Medulla oblongata (tissue), 1 donor: Measurements from ENCODE around the gene STX18.

Experiments used
- DNase-seq: peaks from one replicate; pipeline ENCODE4 v3.0.0-alpha.2; 2015; ENCODE audit errors: extremely low spot score

The STX18 gene

GRCh38 chr4:4386296-4386735 is 155.5 kb downstream of the STX18 start:
- no peak for DNase-seq

GRCh38 chr4:4385729-4386295 is 156.0 kb downstream of the STX18 start:
- DNase-seq = no peak

GRCh38 chr4:4384837-4385236 is 157.0 kb downstream of the STX18 start:
- DNase-seq = no peak

GRCh38 chr4:4383085-4383484 is 158.8 kb downstream of the STX18 start:
- DNase-seq = no peak

- no peak for DNase-seq
Measured at GRCh38 chr4:4379540-4380087, 162.2 kb downstream of the STX18 start.

- DNase-seq = no peak
Measured at GRCh38 chr4:4377732-4378460, 164.0 kb downstream of the STX18 start.

- DNase-seq = no peak
Measured at GRCh38 chr4:4377191-4377590, 164.7 kb downstream of the STX18 start.

- no peak for DNase-seq
Measured at GRCh38 chr4:4376074-4376473, 165.8 kb downstream of the STX18 start.

- no peak for DNase-seq
Measured at GRCh38 chr4:4374388-4375098, 167.3 kb downstream of the STX18 start.
